GM23338 (cell line): ENCODE results near the gene WDR35. TPM values are rescaled to one million over a fixed set of nuclear protein-coding genes. Genes with fewer than 3 reads are reported as not detected.
A peak's percentile ranks its signal among the peaks of the same experiment; 100 is the strongest.

Source experiments
- ATAC-seq: fragments of 200-7000 bp; cut with Tn5 transposase; 3 replicates; pipeline ENCODE4 v1.9.1; 2020
- DNase-seq: peaks from one replicate; pipeline ENCODE4 v3.0.0-alpha.2; 2015; ENCODE audit warnings: low spot score
- H2AFZ ChIP-seq: fragments of 200-600 bp; sonication (generic); 2 replicates; pipeline ENCODE4 v1.8.0; 2016; ENCODE audit warnings: antibody characterized with exemption, mild to moderate bottlenecking, moderate library complexity
- H3F3A ChIP-seq: fragments of 200-600 bp; sonication (generic); replicated peaks from 2 replicates; pipeline ENCODE4 v1.8.0; 2017; ENCODE audit warnings: antibody characterized with exemption, mixed run types, low read depth
- H3K27ac ChIP-seq: fragments of 200-600 bp; sonication (generic); 2 replicates; pipeline ENCODE4 v1.6.1; 2016; ENCODE audit warnings: low read depth
- H3K27me3 ChIP-seq: fragments of 200-600 bp; sonication (generic); 2 replicates; pipeline ENCODE4 v1.8.0; 2016; ENCODE audit warnings: mild to moderate bottlenecking, mixed run types, moderate library complexity; ENCODE audit not compliant: insufficient read depth
- H3K36me3 ChIP-seq: fragments of 200-600 bp; sonication (generic); 2 replicates; pipeline ENCODE4 v1.8.0; 2016; ENCODE audit warnings: mild to moderate bottlenecking; ENCODE audit not compliant: insufficient read depth
- H3K4me1 ChIP-seq: fragments of 200-600 bp; sonication (generic); 2 replicates; pipeline ENCODE4 v1.8.0; 2016; ENCODE audit warnings: mild to moderate bottlenecking, moderate library complexity; ENCODE audit not compliant: insufficient read depth
- H3K4me2 ChIP-seq: fragments of 200-600 bp; sonication (generic); 2 replicates; pipeline ENCODE4 v1.7.1; 2017; ENCODE audit warnings: mixed run types
- H3K4me3 ChIP-seq: fragments of 200-600 bp; sonication (generic); 2 replicates; pipeline ENCODE4 v1.6.1; 2016; ENCODE audit warnings: mixed run types
- H3K79me2 ChIP-seq: fragments of 200-600 bp; sonication (generic); replicated peaks from 2 replicates; pipeline ENCODE4 v1.8.0; 2017; ENCODE audit warnings: mild to moderate bottlenecking; ENCODE audit not compliant: insufficient read depth
- H3K9me2 ChIP-seq: fragments of 200-600 bp; sonication (generic); 2 replicates; pipeline ENCODE4 v1.8.0; 2017; ENCODE audit not compliant: insufficient read depth
- H4K20me1 ChIP-seq: fragments of 200-600 bp; sonication (generic); replicated peaks from 2 replicates; pipeline ENCODE4 v1.8.0; 2017; ENCODE audit warnings: mild to moderate bottlenecking; ENCODE audit not compliant: insufficient read depth
- H3K27ac Mint-ChIP-seq: 2 replicates; pipeline ENCODE4 v1.8.0; 2020; ENCODE audit warnings: inconsistent platforms, mild to moderate bottlenecking, moderate library complexity, mixed read lengths
- H3K27me3 Mint-ChIP-seq: 3 replicates; pipeline ENCODE4 v1.8.0; 2022; ENCODE audit warnings: low read depth, mild to moderate bottlenecking, moderate library complexity, mixed read lengths, inconsistent platforms; ENCODE audit not compliant: insufficient read depth, poor library complexity
- H3K36me3 Mint-ChIP-seq: 3 replicates; pipeline ENCODE4 v1.8.0; 2021; ENCODE audit warnings: low read depth, mild to moderate bottlenecking, inconsistent platforms, moderate library complexity, mixed read lengths
- H3K4me1 Mint-ChIP-seq: 3 replicates; pipeline ENCODE4 v1.8.0; 2020; ENCODE audit warnings: mild to moderate bottlenecking, inconsistent platforms, mixed read lengths
- H3K4me3 Mint-ChIP-seq: 3 replicates; pipeline ENCODE4 v1.8.0; 2021; ENCODE audit warnings: moderate library complexity, mild to moderate bottlenecking, inconsistent platforms, mixed read lengths
- H3K9me3 Mint-ChIP-seq: 3 replicates; pipeline ENCODE4 v1.8.0; 2020; ENCODE audit warnings: moderate library complexity, mild to moderate bottlenecking, inconsistent platforms, mixed read lengths
- CREB1 ChIP-seq: fragments of 250-450 bp; sonication (Bioruptor Pico); IDR thresholded peaks from 2 replicates; pipeline ENCODE4 v1.5.0; 2020; ENCODE audit warnings: low read depth, mild to moderate bottlenecking, moderate library complexity
- CTCF ChIP-seq, 2 experiments: fragments of 200-600 bp in 1 of 2; sonication (generic) in 1 of 2; conservative IDR thresholded peaks; 2 replicates each; pipeline versions ENCODE4 v1.5.1 to v1.6.1; 2016 to 2017; ENCODE audit warnings: antibody characterized with exemption in 2 of 2, low read depth in 2 of 2, mild to moderate bottlenecking in 2 of 2, moderate library complexity in 1 of 2
- ETS1 ChIP-seq: IDR thresholded peaks from 2 replicates; pipeline ENCODE4 v1.6.1; 2016; ENCODE audit warnings: antibody characterized with exemption
- EZH2 ChIP-seq: fragments of 200-600 bp; sonication (generic); IDR thresholded peaks from one replicate; pipeline ENCODE4 v1.8.0; 2017; ENCODE audit warnings: antibody characterized with exemption, mild to moderate bottlenecking, low read depth; ENCODE audit not compliant: unreplicated experiment
- EZH2phosphoT487 ChIP-seq: fragments of 200-600 bp; sonication (generic); IDR thresholded peaks from one replicate; pipeline ENCODE4 v1.8.1; 2018; ENCODE audit warnings: antibody characterized with exemption; ENCODE audit not compliant: unreplicated experiment
- NANOG ChIP-seq: IDR thresholded peaks from 2 replicates; pipeline ENCODE4 v1.6.1; 2016; ENCODE audit warnings: antibody characterized with exemption, borderline replicate concordance
- POLR2AphosphoS5 ChIP-seq: IDR thresholded peaks from 2 replicates; pipeline ENCODE4 v1.6.1; 2016; ENCODE audit warnings: antibody characterized with exemption, low read depth
- REST ChIP-seq: IDR thresholded peaks from one replicate; pipeline ENCODE4 v1.6.1; 2018; ENCODE audit warnings: antibody characterized with exemption; ENCODE audit not compliant: unreplicated experiment
- ZNF114 ChIP-seq: fragments of 250-450 bp; sonication (Bioruptor Pico); IDR thresholded peaks from 2 replicates; pipeline ENCODE4 v1.5.0; 2020; ENCODE audit warnings: mild to moderate bottlenecking, moderate library complexity
- ZNF331 ChIP-seq: fragments of 250-450 bp; sonication (Bioruptor Pico); IDR thresholded peaks from 2 replicates; pipeline ENCODE4 v1.5.0; 2020; ENCODE audit warnings: low read depth, mild to moderate bottlenecking, moderate library complexity
- ZNF462 ChIP-seq: fragments of 250-450 bp; sonication (Bioruptor Pico); IDR thresholded peaks from 2 replicates; pipeline ENCODE4 v1.5.0; 2020; ENCODE audit warnings: mild to moderate bottlenecking, moderate library complexity
- polyA plus RNA-seq: library from polyadenylated mRNA; unstranded; fragments of >200 nt; fragmentation: Nextera tagmentation; extraction: Ambion mirVana; gene quantifications from 2 replicates; pipeline ENCODE4 v1.2.1, GENCODE V29; 2016
- total RNA-seq: library from RNA; depleted of rRNA; stranded (reverse); fragments of >200 nt; shearing (Covaris generic); gene quantifications from 2 replicates; pipeline ENCODE4 v1.2.3, GENCODE V29; 2014

The WDR35 gene
- total and polyA plus RNA-seq, 2 experiments from 2014 or later, result 5.3 to 20.0 TPM

- ATAC-seq (peak; percentile 95), DNase-seq (peak; percentile 94)
- Mint-ChIP-seq H3K36me3 (no peaks in the 10 kb centered on the region), H3K27me3 (peaks cover 28% of the 10 kb centered on the region), H3K4me1 (no peaks in the 10 kb centered on the region; the same call in 1 of the 3 replicates), H3K4me3 (peak overlapping the region; percentile 64), H3K27ac (no peak overlapping the region), H3K9me3 (no peaks in the 10 kb centered on the region)
- Histone ChIP-seq H3K27me3 (peaks cover 14% of the 10 kb centered on the region), H3K27ac (no peak overlapping the region), H3K79me2 (no peaks in the 10 kb centered on the region), H3K4me1 (no peaks in the 10 kb centered on the region; the same call in 1 of the 2 replicates), H2AFZ (peak overlapping the region; percentile 100), H3K4me3 (peak overlapping the region; percentile 59; the same call in 1 of the 2 replicates), H3F3A (0 out of 2 replicates have a peak, but pooled peaks cover 3% of the 10 kb centered on the region), H3K9me2 (no peaks in the 10 kb centered on the region), H3K4me2 (peak overlapping the region; percentile 85), H3K36me3 (no peaks in the 10 kb centered on the region), H4K20me1 (no peaks in the 10 kb centered on the region)
- TF ChIP-seq EZH2phosphoT487 (no peak), ETS1 (no peak), NANOG (no peak), CREB1 (CRISPR knock-in tag) (peak; percentile 50), POLR2AphosphoS5 (no peak), REST (no peak), CTCF (conservative IDR thresholded peaks at IDR 0.05; ENCODE audit: low read depth in 2 of 2) (peak; percentile 79 to 98), ZNF331 (0 out of 2 replicates have a peak, but pooled peaks have one; percentile 25), ZNF114 (CRISPR knock-in tag) (peak; percentile 59; the same call in 1 of the 2 replicates), ZNF462 (CRISPR knock-in tag) (no peak), EZH2 (peak; percentile 24)
These were observed 126.4 kb downstream of the WDR35 start for GRCh38 chr2:19863303-19864041.
